ENCODE measurements around the gene ECSIT.

Gene ECSIT

DNA sequence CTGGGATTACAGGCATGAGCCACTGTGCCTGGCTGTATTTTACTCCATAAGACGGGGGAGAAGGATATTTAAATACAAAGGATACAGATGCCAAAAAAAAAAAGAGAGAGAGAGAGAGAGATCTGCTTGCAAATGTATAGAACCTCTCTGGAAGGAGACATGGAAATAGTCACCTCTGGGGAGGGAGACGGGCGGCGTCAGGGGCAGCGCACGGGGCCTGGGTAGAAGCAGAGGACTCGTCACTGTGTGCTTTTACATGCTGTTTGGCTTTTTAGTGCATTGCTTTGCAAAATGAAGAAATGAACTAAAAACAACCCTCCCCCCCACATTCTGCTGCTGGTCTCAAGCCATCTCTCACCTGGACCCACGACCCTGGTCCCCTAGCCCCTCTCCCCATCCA lies 18.5 kb downstream of the ECSIT start:
- TF ChIP-seq, protein P1, sequence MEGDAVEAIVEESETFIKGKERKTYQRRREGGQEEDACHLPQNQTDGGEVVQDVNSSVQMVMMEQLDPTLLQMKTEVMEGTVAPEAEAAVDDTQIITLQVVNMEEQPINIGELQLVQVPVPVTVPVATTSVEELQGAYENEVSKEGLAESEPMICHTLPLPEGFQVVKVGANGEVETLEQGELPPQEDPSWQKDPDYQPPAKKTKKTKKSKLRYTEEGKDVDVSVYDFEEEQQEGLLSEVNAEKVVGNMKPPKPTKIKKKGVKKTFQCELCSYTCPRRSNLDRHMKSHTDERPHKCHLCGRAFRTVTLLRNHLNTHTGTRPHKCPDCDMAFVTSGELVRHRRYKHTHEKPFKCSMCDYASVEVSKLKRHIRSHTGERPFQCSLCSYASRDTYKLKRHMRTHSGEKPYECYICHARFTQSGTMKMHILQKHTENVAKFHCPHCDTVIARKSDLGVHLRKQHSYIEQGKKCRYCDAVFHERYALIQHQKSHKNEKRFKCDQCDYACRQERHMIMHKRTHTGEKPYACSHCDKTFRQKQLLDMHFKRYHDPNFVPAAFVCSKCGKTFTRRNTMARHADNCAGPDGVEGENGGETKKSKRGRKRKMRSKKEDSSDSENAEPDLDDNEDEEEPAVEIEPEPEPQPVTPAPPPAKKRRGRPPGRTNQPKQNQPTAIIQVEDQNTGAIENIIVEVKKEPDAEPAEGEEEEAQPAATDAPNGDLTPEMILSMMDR (IDR thresholded peaks at IDR 0.05): no peak

DNA sequence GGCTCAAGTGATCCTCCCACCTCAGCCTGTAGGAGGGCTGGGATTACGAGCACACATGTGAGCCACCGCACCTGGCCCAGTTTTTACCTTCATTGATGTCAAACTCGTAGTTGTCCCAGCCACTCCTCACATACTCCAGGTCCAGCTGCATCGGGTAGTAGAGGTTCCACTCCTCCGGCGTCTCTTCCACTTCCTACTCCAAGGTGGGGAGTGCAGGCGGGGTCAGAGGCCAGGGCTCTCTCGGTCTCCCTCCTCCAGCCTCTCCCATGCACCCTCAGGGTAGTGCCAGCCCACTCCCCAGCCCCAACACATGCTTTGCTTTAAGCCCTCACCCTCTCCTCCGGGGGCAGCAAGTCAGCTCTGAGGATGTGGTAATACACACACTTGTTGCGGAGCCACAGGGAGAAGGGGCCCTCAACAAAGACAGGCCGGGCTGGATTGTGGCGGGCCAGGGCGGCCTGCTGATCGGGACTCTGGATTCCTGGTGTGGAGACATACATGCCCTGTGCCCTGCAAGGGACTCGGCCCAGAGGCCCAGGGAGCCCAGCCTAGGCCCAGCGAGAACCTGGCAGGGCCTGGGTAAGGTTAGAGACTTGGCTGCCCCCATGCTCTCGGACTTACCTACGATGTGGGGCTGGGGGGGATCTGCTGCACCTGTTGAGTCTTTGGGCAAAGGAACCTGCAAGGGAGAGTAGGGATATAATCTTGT lies 21.4 kb downstream of the ECSIT start:
- TF ChIP-seq, protein P1 (IDR thresholded peaks at IDR 0.05): no peak

DNA sequence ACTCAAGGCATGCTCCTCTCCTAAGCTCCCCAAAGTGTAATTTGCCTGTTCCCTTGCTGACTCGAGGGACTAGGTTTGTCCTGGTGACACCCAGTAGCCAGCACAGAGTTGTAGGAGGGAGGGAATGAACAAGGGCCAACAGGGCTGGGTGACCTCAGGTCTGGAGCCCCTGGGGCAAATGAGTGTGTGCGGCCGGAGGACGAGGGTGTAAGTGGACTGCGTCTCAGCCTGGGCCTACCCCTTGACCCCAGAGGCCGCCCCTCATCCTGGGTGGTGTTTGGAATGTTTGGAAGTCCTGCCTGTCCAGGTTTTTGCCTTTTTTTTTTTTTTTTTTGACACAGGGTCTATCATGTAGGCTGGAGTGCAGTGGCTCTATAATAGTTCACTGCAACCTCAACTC lies 22.0 kb downstream of the ECSIT start:
- TF ChIP-seq, protein P1 (IDR thresholded peaks at IDR 0.05): no peak

- TF ChIP-seq, protein P1 (IDR thresholded peaks at IDR 0.05): no peak
Observed at GRCh38 chr19:11506101-11506555, 22.8 kb downstream of the ECSIT start.

DNA sequence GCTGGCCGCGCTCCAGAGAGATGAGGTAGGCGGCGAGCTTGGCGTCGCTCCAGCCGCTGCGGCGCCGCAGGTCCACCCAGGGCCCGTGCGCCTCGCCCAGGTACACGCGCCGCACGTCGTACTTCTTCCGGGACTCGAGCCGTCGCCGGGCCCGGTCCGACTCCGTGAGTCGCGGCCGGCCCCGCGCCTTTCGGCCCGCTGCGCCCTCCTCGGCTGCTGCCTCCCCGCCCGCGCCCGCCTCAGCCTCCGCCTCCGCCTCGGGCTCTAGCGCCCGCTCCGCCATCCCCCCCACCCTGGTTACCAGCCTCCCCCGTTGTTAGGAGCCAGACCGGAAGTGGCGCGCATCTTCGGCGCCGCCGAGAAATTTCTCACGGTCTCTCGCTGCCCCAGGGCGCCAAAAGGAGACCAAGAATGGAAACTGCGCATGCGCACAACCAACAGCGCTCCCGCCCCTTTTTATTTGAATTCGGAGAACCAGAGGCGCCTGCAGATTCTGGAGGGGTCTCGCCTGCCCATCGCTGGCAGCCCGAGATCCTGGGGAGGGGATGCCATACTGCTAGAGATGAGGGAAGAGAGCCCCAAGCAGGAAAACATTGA lies 23.3 kb downstream of the ECSIT start, which contains the start of gene ZNF653:
ZNF653 (minus strand) TSS at position 336 of the 597 bp plus-strand sequence; CDS start at position 283, 53 bp downstream.
- TF ChIP-seq, protein P1 (IDR thresholded peaks at IDR 0.05): no peak

DNA sequence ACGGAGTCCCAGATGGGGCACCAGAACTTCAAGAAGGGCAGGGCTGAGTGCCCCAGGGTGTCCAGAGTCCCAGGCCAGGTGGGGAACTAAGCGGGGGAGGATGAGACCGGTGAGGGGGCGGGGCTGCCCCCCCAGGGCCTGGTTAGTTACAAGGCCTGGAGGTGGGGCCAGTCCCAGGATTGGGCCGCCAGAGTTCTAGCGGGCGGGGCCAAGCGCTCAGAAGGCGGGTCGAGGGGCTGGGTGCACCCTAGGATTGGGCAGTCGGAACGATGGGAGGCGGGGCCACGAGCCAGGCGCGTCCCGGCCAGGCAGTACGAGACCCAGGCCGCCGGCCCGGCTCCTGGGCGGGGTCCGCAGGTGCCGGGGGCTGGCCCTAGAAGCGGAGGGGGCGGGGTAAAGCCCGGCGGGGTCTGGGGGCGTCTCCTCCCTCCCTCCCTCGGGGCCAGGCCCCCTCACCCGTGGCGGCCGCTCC lies 23.9 kb downstream of the ECSIT start:
- TF ChIP-seq, protein P1 (IDR thresholded peaks at IDR 0.05): no peak

DNA sequence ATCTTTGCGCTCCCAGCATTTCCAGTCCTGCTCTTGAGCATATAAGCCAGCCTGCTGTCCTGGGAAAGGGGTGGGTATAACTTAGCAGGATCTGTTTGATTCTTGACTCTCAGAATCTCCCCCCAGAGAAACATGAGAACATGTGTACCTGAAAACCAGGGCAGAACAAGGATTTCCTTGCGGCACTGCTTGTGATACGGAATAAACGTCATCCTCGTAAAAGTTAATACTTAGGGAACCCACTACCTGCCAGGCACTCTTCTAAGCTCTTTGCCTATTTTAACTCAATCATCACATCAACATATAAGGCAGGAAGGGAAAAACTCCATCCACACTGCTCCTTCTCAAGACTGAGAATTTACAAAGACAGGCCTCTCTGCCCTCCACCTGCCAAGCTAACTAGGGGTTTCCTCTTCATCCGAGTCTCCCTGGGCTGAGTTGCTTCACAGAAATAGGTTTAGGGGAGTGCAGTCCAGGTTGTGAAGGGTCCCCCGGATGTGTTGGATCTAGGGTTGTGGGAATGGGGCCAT lies 24.4 kb downstream of the ECSIT start:
- TF ChIP-seq, protein P1 (IDR thresholded peaks at IDR 0.05): no peak

Measured in LNCAP (cell line).